Femur (tissue), 1 donor: ENCODE data around the gene RGS10.
A peak's percentile ranks its signal among the peaks of the same experiment; 100 is the strongest.

ENCODE experiments used
- DNase-seq: peaks from one replicate; pipeline ENCODE4 v3.0.0-alpha.2; 2017

Gene RGS10

GRCh38 chr10:119517235-119518141 lies 25.0 kb downstream of the RGS10 start:
- no peak for DNase-seq

- DNase-seq, result no peak
Measured at GRCh38 chr10:119516381-119517234, 25.9 kb downstream of the RGS10 start.

GRCh38 chr10:119515511-119516045 lies 26.9 kb downstream of the RGS10 start:
- no peak for DNase-seq

GRCh38 chr10:119514819-119515218 lies 27.7 kb downstream of the RGS10 start:
- no peak for DNase-seq

- DNase-seq, result no peak
Measured at GRCh38 chr10:119511828-119512515, 30.5 kb downstream of the RGS10 start.

GRCh38 chr10:119509909-119510451 lies 32.5 kb downstream of the RGS10 start:
- peak; percentile 80 for DNase-seq

GRCh38 chr10:119507115-119507514 lies 35.4 kb downstream of the RGS10 start:
- DNase-seq, result no peak

GRCh38 chr10:119505588-119506315 lies 36.8 kb downstream of the RGS10 start:
- DNase-seq, result no peak

- DNase-seq, result peak; percentile 92
Measured at GRCh38 chr10:119505131-119505551, 37.4 kb downstream of the RGS10 start.

- DNase-seq, result no peak
Measured at GRCh38 chr10:119504651-119505050, 37.9 kb downstream of the RGS10 start.

- DNase-seq, result no peak
Measured at GRCh38 chr10:119503821-119504220, 38.7 kb downstream of the RGS10 start.

- no peak for DNase-seq
Measured at GRCh38 chr10:119502618-119503155, 39.8 kb downstream of the RGS10 start.

GRCh38 chr10:119502209-119502608 lies 40.3 kb downstream of the RGS10 start:
- DNase-seq, result no peak

GRCh38 chr10:119501690-119502089 lies 40.8 kb downstream of the RGS10 start:
- no peak for DNase-seq

GRCh38 chr10:119500821-119501220 lies 41.7 kb downstream of the RGS10 start:
- DNase-seq, result no peak

- no peak for DNase-seq
Measured at GRCh38 chr10:119500123-119500795, 42.3 kb downstream of the RGS10 start.

GRCh38 chr10:119499677-119500002 lies 42.9 kb downstream of the RGS10 start:
- DNase-seq, result no peak

- DNase-seq, result no peak
Measured at GRCh38 chr10:119498889-119499676, 43.4 kb downstream of the RGS10 start.

- no peak for DNase-seq
Measured at GRCh38 chr10:119497243-119497642, 45.3 kb downstream of the RGS10 start.

GRCh38 chr10:119496273-119496672 lies 46.2 kb downstream of the RGS10 start:
- no peak for DNase-seq
